A549 treated with AZD9567 at 1 μM for 4 hours (cell line): Measurements from ENCODE around the gene RAB30. TPM values are rescaled to one million over a fixed set of nuclear protein-coding genes. Genes with fewer than 3 reads are reported as not detected.

Source experiments
- total RNA-seq: library from RNA; stranded (reverse); fragments of 200-300 nt; extraction: Qiagen RNA extraction; gene quantifications from 5 replicates; pipeline ENCODE4 v1.2.3, GENCODE V29; 2022; ENCODE audit not compliant: insufficient read depth

The RAB30 gene, protein sequence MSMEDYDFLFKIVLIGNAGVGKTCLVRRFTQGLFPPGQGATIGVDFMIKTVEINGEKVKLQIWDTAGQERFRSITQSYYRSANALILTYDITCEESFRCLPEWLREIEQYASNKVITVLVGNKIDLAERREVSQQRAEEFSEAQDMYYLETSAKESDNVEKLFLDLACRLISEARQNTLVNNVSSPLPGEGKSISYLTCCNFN
- total RNA-seq, result 4.8 to 11.4 TPM (median 5.4 TPM) in 5 replicates

DNA sequence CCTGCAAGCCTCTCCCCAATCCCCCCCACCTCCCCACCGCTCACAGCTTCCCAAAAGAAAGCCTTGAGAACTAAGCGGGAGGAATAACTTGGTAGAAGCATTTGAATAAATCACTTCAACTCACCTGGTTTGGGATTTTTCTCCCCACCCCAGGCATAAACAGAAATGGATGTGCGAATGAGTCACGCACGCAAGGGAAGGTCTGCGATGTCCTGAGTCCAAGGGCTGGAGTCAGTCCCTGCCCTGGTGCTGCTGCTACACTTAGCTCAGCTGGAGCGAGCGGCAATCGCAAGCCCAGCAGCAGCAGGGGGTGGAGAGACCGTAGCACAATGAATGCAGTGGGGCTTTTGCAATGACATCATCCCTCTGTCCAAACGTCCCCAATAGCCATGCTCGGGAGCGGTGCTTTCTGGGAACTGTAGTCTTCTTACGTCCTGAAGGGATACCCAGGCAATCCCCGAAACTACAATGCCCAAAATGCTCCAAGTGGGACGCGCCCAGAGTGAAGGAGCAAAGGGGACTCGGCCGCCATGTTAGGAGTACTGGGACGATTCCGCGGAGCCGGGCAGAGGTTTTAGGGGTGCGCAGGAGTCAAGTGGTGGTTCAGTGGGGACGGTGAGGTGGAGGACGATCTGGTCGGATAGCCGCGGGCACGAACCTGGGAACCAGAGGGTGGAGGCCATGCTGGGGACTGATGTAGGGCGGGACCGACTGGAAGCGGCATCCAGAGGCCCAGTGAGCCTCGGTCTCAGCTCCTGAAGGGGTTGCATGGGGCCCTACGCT, at the start of gene RAB30:
Gene RAB30, minus strand, starts transcription at position 331 of the 783 bp plus-strand sequence. CDS start 74,581 bp downstream, outside the sequence.

Other genes starting within 250 kb of the RAB30 start
- 46.0 to 62.0 TPM (median 49.9 TPM) in 5 replicates for gene PRCP, start 171.5 kb downstream of the RAB30 start, total RNA-seq
- gene DDIAS, start 170.2 kb downstream of the RAB30 start, total RNA-seq, result 15.8 to 29.7 TPM (median 18.5 TPM) in 5 replicates
- gene PCF11, start 85.2 kb upstream of the RAB30 start, total RNA-seq, result 24.0 to 29.9 TPM (median 25.7 TPM) in 5 replicates
- gene ANKRD42, start 121.8 kb upstream of the RAB30 start, total RNA-seq, result 7.5 to 14.9 TPM (median 7.9 TPM) in 5 replicates
- gene CCDC90B, start 214.5 kb upstream of the RAB30 start, total RNA-seq, result 54.8 to 88.4 TPM (median 60.9 TPM) in 5 replicates